GM12892 (cell line): ENCODE results near the gene GALNT9.

Experiments
- POLR2A ChIP-seq: IDR thresholded peaks from 2 replicates; pipeline ENCODE4 v1.6.1; 2011; ENCODE audit warnings: low read depth, low read length, control low read depth
- POLR2AphosphoS5 ChIP-seq: IDR thresholded peaks from 2 replicates; pipeline ENCODE4 v1.6.1; 2011; ENCODE audit warnings: low read depth, low read length, control low read depth

DNA sequence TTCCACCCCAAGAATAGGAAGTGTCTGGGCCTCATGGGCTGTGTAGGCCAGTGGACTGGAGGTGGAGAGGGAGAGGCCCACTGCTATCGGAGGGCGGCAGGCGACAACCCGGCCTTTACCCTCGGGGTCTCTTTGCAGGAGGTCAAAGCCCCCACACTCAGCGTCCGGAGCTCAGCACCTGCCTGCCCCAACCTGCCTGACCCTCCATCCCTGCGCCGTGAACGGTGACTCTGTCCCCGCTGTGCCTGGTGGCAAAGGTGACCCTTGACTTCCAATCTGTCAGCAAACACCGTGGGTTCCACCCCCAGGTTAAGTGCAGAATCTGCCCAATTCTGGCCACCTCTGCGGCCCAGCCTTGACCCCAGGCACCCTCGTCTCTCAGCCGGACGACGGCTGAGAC lies 15.7 kb upstream of the GALNT9 start:
- TF ChIP-seq POLR2AphosphoS5: no peak
- TF ChIP-seq POLR2A: no peak
